Adrenal gland (tissue), 12 donors: ENCODE measurements around the gene CACNA1C. TPM values are rescaled to one million over a fixed set of nuclear protein-coding genes. Genes with fewer than 3 reads are reported as not detected.
A peak's percentile ranks its signal among the peaks of the same experiment; 100 is the strongest.

ENCODE experiments used
- DNase-seq, 7 donors: peaks; one replicate each; pipeline ENCODE4 v3.0.0-alpha.2; 2019 to 2020
- H3K27ac ChIP-seq, 5 donors: fragments of 200-600 bp; sonication (generic) in 4 of 5; 1 replicate in 3 of 5; 2 replicates in 2 of 5; pipeline versions ENCODE4 v1.5.1 to v1.8.0; 2016 to 2020; ENCODE audit warnings: mild to moderate bottlenecking in 1 of 5
- H3K27me3 ChIP-seq: fragments of 200-600 bp; 2 replicates; pipeline ENCODE4 v1.8.0; 2021
- H3K36me3 ChIP-seq, 2 donors: fragments of 200-600 bp; replicated peaks in 1 of 2; 1 replicate in 1 of 2; 2 replicates in 1 of 2; pipeline versions ENCODE4 v1.5.1 to v1.8.0; 2018 to 2022
- H3K4me1 ChIP-seq, 2 donors: fragments of 200-600 bp; replicated peaks in 1 of 2; 1 replicate in 1 of 2; 2 replicates in 1 of 2; pipeline versions ENCODE4 v1.5.1 to v1.8.0; 2018 to 2021
- H3K4me3 ChIP-seq, 4 donors: fragments of 200-600 bp; sonication (generic) in 3 of 4; one replicate each; pipeline ENCODE4 v1.5.1; 2016 to 2018
- H3K9me3 ChIP-seq, 3 donors: fragments of 200-600 bp; sonication (generic) in 1 of 3; replicated peaks in 1 of 3; 1 replicate in 2 of 3; 2 replicates in 1 of 3; pipeline versions ENCODE4 v1.5.1 to v1.8.0; 2016 to 2021
- CTCF ChIP-seq, 6 experiments: fragments of 450-650 bp in 4 of 6; fragments of 200-600 bp in 2 of 6; sonication (generic) in 1 of 6; IDR thresholded peaks; 1 replicate in 5 of 6; 2 replicates in 1 of 6; pipeline versions ENCODE4 v1.5.1 to v1.8.0; 2016 to 2021; ENCODE audit warnings: antibody characterized with exemption in 6 of 6, mild to moderate bottlenecking in 2 of 6, moderate library complexity in 1 of 6
- POLR2A ChIP-seq, 2 donors: fragments of 450-650 bp; IDR thresholded peaks; one replicate each; pipeline ENCODE4 v1.6.1; 2017; ENCODE audit warnings: antibody characterized with exemption in 2 of 2, mild to moderate bottlenecking in 2 of 2, moderate library complexity in 1 of 2
- WGBS, 4 donors: extraction: QIAGEN DNeasy Blood & Tissue Kit in 2 of 4; methylation state at CpG; one replicate each; pipeline versions ENCODE4 v1.1.5 to v1.1.7; 2013 to 2017; 5-methylcytosine and 5-hydroxymethylcytosine counted together
- intact Hi-C, 2 donors: fragments of 100-400 bp; cut with DNase I; formaldehyde crosslinking; loops; one replicate each; pipeline versions ENCODE4 v1.14.1 to v1.15.0; 2022 to 2023
- polyA plus RNA-seq, 3 donors: library from polyadenylated mRNA; stranded (reverse); fragments of 200-250 nt in 2 of 3; fragments of 350-450 nt in 1 of 3; fragmentation: Illumina TruSeq in 1 of 3; extraction: RNeasy Lipid Tissue Mini Kit (QIAGEN cat#74804) in 1 of 3; gene quantifications; one replicate each; pipeline ENCODE4 v1.2.3, GENCODE V29; 2013 to 2014
- total RNA-seq, 9 donors: library from RNA; depleted of rRNA in 4 of 9; stranded (reverse); fragments of >200 nt in 4 of 9; fragments of 120-200 nt in 1 of 9; fragmentation: NEBNext Ultra II Directional in 1 of 9; extraction: Animal tissue kit (Norgen Biotek cat#: 25700) in 1 of 9; gene quantifications; one replicate each; pipeline versions ENCODE4 v1.1.0 to v1.2.4, GENCODE V29; 2013 to 2023
- donor health status: healthy with polysubstance abuse.
- donor health status: Bipolar disorder and iron deficiency.
- donor health status: DM: yes; HTN: yes; CAD: no.
- donor health status: DM: no; HTN: no; CAD: no.
- donor health status: DM: no; HTN: no; CAD: no.
- donor health status: DM: yes; HTN: yes; CAD: no.

The CACNA1C gene
- total and polyA plus RNA-seq, 12 donors, result 1.4 to 5.8 (median 3.5) TPM

DNA sequence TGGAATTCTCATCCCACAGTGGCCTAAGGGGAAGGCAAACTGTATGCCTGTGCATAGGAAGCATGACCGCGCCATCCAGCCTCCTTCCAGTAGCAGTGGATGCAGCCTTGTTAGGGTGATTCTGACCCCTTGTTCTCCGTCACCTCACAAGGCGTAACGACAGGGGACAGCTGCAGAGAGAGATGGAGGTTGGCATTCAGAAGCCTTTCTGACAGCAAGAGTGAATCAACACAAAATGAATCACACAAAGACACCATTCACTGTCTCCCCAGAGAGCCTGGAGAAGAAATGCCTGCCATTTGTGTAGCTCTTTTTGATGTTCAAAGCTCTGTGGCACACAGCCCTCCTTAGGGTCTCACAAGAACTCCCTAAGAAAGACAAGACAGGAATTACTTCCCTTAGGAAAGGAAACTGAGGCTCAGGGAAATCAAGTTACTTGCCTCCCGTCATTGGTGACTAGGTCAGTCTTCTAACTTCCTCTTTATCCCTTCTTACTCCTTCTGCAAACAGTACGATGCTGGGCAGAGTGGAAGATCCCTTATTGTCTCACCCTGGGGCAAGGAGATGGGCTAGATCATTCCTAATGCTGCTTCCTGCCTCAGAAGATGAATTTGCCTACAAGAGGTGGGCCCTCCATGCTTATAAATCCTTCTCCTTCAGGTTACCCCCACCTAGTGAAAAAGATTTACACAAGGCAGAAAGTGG is 280.9 kb downstream of the CACNA1C start:
- no peak overlapping the region for H3K4me3 ChIP-seq
- H3K4me1 ChIP-seq, result peaks cover 7 to 38% of the 10 kb centered on the region in 2 donors
- no peaks in the 10 kb centered on the region for H3K36me3 ChIP-seq
- WGBS, 4 donors, result 79 to 93% (median 83%) methylated on average over 7 of the region's 7 CpGs
- H3K9me3 ChIP-seq, result no peaks in the 10 kb centered on the region
- intact Hi-C loops, result no loop called here
- DNase-seq, result no peak
- H3K27me3 ChIP-seq, result no peaks in the 10 kb centered on the region
- TF ChIP-seq CTCF (IDR thresholded peaks at IDR 0.05) (no peak), POLR2A (IDR thresholded peaks at IDR 0.05) (no peak)
- no peak overlapping the region for H3K27ac ChIP-seq

GRCh38 chr12:2334271-2334670 is 281.5 kb downstream of the CACNA1C start:
- WGBS, 4 donors, result 90 to 95% (median 94%) methylated on average over 6 of the region's 6 CpGs
- Histone ChIP-seq H3K4me1 (peaks cover 7 to 38% of the 10 kb centered on the region in 2 donors), H3K4me3 (no peak overlapping the region), H3K9me3 (no peaks in the 10 kb centered on the region), H3K27me3 (no peaks in the 10 kb centered on the region), H3K36me3 (no peaks in the 10 kb centered on the region), H3K27ac (no peak overlapping the region)
- TF ChIP-seq POLR2A (IDR thresholded peaks at IDR 0.05) (no peak), CTCF (IDR thresholded peaks at IDR 0.05) (no peak)
- no peak for DNase-seq
- intact Hi-C loops, result no loop called here

- Histone ChIP-seq H3K4me1 (peaks cover 7 to 38% of the 10 kb centered on the region in 2 donors), H3K27ac (peak overlapping the region in 1 of 5 donors; percentile 41)
- intact Hi-C loops, result no loop called here
Measured at GRCh38 chr12:2334689-2335088, 281.9 kb downstream of the CACNA1C start.

GRCh38 chr12:2335109-2335508 is 282.3 kb downstream of the CACNA1C start:
- Histone ChIP-seq H3K27ac (peak overlapping the region in 1 of 5 donors; percentile 48), H3K9me3 (no peaks in the 10 kb centered on the region), H3K36me3 (no peaks in the 10 kb centered on the region), H3K4me1 (peaks cover 7 to 34% of the 10 kb centered on the region in 2 donors), H3K27me3 (no peaks in the 10 kb centered on the region), H3K4me3 (no peak overlapping the region)
- intact Hi-C loops, result no loop called here
- DNase-seq, result no peak
- 52 to 62% (median 59%) methylated on average over 5 of the region's 5 CpGs for WGBS, 4 donors
- no peak for TF ChIP-seq CTCF (IDR thresholded peaks at IDR 0.05)
- TF ChIP-seq POLR2A (IDR thresholded peaks at IDR 0.05), result no peak

More at GRCh38 chr12:2334689-2335088, 281.9 kb downstream of the CACNA1C start:
- DNase-seq, result no peak
- no peaks in the 10 kb centered on the region for H3K27me3 ChIP-seq
- no peak overlapping the region for H3K4me3 ChIP-seq
- 79 to 93% (median 85%) methylated on average over 4 of the region's 4 CpGs for WGBS, 4 donors
- H3K9me3 ChIP-seq, result no peaks in the 10 kb centered on the region
- no peak for TF ChIP-seq POLR2A (IDR thresholded peaks at IDR 0.05)
- TF ChIP-seq CTCF (IDR thresholded peaks at IDR 0.05), result no peak
- H3K36me3 ChIP-seq, result no peaks in the 10 kb centered on the region
